ENCODE measurements around the gene RNF44. TPM values are rescaled to one million over a fixed set of nuclear protein-coding genes. Genes with fewer than 3 reads are reported as not detected.
"Not testable (repeated sequence)": the region's sequence is repeated elsewhere in the genome, so short reads cannot be mapped to it uniquely, and the experiment has no call there.

Gene RNF44
- total and polyA plus RNA-seq, 7 experiments from 2014 or later = 3.3 to 305 (median 260) TPM

DNA sequence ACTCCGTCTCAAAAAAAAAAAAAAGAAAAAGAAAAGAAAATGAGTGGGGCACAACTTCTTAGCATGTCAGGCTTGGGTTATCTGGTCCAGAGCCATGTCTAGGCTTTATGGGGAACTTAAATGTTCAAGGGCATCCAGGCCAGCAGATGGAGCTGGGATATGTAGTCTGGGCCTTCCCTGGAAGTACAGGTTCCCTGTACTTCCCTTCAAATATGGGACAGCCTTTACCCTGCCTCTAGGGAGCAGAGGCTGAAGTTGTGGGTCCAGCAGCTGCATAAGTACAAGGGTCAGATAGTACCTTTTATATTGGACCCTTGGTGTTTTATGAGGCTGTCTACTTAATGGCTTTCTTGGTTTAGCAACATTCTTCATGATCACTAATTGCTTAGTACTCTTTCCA is 46.9 kb downstream of the RNF44 start:
- Histone ChIP-seq H3K27me3 (ENCODE audit: control insufficient read depth in 2 of 2, insufficient read depth in 2 of 2, low read length in 2 of 2) (no peaks in the 10 kb centered on the region), H3K36me3 (ENCODE audit: control insufficient read depth in 2 of 3, insufficient read depth in 3 of 3, low read length in 3 of 3) (peaks cover 16 to 63% (median 30%) of the 10 kb centered on the region in 3 experiments), H3K4me3 (ENCODE audit: low read length) (no peak overlapping the region), H3K4me1 (ENCODE audit: control insufficient read depth in 2 of 2, insufficient read depth in 2 of 2, low read length in 2 of 2) (peaks cover 13 to 21% of the 10 kb centered on the region in 2 donors), H3K27ac (ENCODE audit: low read depth, low read length) (no peak overlapping the region), H3K9me3 (ENCODE audit: control insufficient read depth in 2 of 3, low read length in 3 of 3) (no peaks in the 10 kb centered on the region)
- no peak for ATAC-seq
- H3K4me1 Mint-ChIP-seq = peaks cover 26 to 54% (median 40%) of the 10 kb centered on the region in 7 donors
- ChIA-PET CTCF (no interaction called here), POLR2A (interaction anchor here (0.8 to 3.4 kb wide), 3 partner anchors 44 to 47 kb away, joined by 4 to 11 read pairs (median 5); partner anchors contain the start of gene RNF44)
- H3K27me3 Mint-ChIP-seq = no peaks in the 10 kb centered on the region
- H3K9me3 Mint-ChIP-seq = no peaks in the 10 kb centered on the region
- peak overlapping the region in 4 of 9 donors; percentile 41 to 69 (median 47) for H3K27ac Mint-ChIP-seq
- H3K36me3 Mint-ChIP-seq = peaks cover 13 to 48% (median 38%) of the 10 kb centered on the region in 5 donors
- no peak for DNase-seq
- H3K4me3 Mint-ChIP-seq = peak overlapping the region in 1 of 10 donors; percentile 41
- intact Hi-C loops (cut with micrococcal nuclease) = no loop called here

GRCh38 chr5:176489077-176489476 is 48.1 kb downstream of the RNF44 start:
- Mint-ChIP-seq H3K27ac (peak overlapping the region; percentile 13 to 85 (median 54)), H3K9me3 (no peaks in the 10 kb centered on the region), H3K36me3 (peaks cover 13 to 43% (median 34%) of the 10 kb centered on the region in 5 donors), H3K4me1 (peaks cover 26 to 64% (median 50%) of the 10 kb centered on the region in 7 donors), H3K27me3 (no peaks in the 10 kb centered on the region), H3K4me3 (peak overlapping the region; percentile 12 to 79 (median 58))
- POLR2A ChIA-PET = interaction anchor here (0.5 to 3.4 kb wide), 6 partner anchors 13 to 54 kb away, joined by 4 to 11 read pairs (median 6); partner anchors contain the start of gene RNF44
- no peak overlapping the region for H3K27ac ChIP-seq (ENCODE audit: low read depth, low read length)
- ATAC-seq = no peak
- no peaks in the 10 kb centered on the region for H3K27me3 ChIP-seq (ENCODE audit: control insufficient read depth in 2 of 2, insufficient read depth in 2 of 2, low read length in 2 of 2)
- peaks cover 10 to 53% (median 29%) of the 10 kb centered on the region in 3 experiments for H3K36me3 ChIP-seq (ENCODE audit: control insufficient read depth in 2 of 3, insufficient read depth in 3 of 3, low read length in 3 of 3)
- H3K4me3 ChIP-seq (ENCODE audit: low read length) = no peak overlapping the region
- H3K4me1 ChIP-seq (ENCODE audit: control insufficient read depth in 2 of 2, insufficient read depth in 2 of 2, low read length in 2 of 2) = peaks cover 13 to 21% of the 10 kb centered on the region in 2 donors
- no peak for DNase-seq
- CTCF ChIA-PET = interaction anchor here (0.9 kb wide), 1 partner anchor 50 kb away, joined by 3 read pairs; no protein-coding TSS in a partner anchor
- no peaks in the 10 kb centered on the region for H3K9me3 ChIP-seq (ENCODE audit: control insufficient read depth in 2 of 3, low read length in 3 of 3)
- intact Hi-C loops (cut with micrococcal nuclease) = loop anchor here in 1 of 2 donors (5.0 kb wide), 1 partner anchor 42 kb away; the partner anchor contains the start of gene FAF2

- Histone ChIP-seq H3K4me1 (ENCODE audit: control insufficient read depth in 2 of 2, insufficient read depth in 2 of 2, low read length in 2 of 2) (peaks cover 13 to 21% of the 10 kb centered on the region in 2 donors), H3K36me3 (ENCODE audit: control insufficient read depth in 2 of 3, insufficient read depth in 3 of 3, low read length in 3 of 3) (peaks cover 6 to 38% (median 14%) of the 10 kb centered on the region in 3 experiments)
- not testable (repeated sequence) for H3K9me3 ChIP-seq (ENCODE audit: control insufficient read depth in 2 of 3, low read length in 3 of 3); H3K27me3 ChIP-seq (ENCODE audit: control insufficient read depth in 2 of 2, insufficient read depth in 2 of 2, low read length in 2 of 2); H3K9me3 Mint-ChIP-seq; ATAC-seq; H3K4me3 ChIP-seq (ENCODE audit: low read length); H3K27me3 Mint-ChIP-seq; H3K27ac ChIP-seq (ENCODE audit: low read depth, low read length); DNase-seq
- POLR2A ChIA-PET = interaction anchor here (1.7 kb wide), 1 partner anchor 55 kb away, joined by 6 read pairs; no protein-coding TSS in a partner anchor
- H3K4me3 Mint-ChIP-seq = peak overlapping the region in 1 of 10 donors; percentile 10
- peak overlapping the region in 1 of 9 donors; percentile 69 for H3K27ac Mint-ChIP-seq
- intact Hi-C loops (cut with micrococcal nuclease) = loop anchor here in 1 of 2 donors (5.0 kb wide), 1 partner anchor 40 kb away; the partner anchor contains the start of gene FAF2
- H3K36me3 Mint-ChIP-seq = peaks cover 2 to 38% (median 29%) of the 10 kb centered on the region in 5 donors
- CTCF ChIA-PET = interaction anchor here (1.0 kb wide), 1 partner anchor 70 kb away, joined by 3 read pairs; no protein-coding TSS in a partner anchor
- peaks cover 32 to 70% (median 58%) of the 10 kb centered on the region in 7 donors for H3K4me1 Mint-ChIP-seq
These were observed 50.0 kb downstream of the RNF44 start for GRCh38 chr5:176487160-176487559.

DNA sequence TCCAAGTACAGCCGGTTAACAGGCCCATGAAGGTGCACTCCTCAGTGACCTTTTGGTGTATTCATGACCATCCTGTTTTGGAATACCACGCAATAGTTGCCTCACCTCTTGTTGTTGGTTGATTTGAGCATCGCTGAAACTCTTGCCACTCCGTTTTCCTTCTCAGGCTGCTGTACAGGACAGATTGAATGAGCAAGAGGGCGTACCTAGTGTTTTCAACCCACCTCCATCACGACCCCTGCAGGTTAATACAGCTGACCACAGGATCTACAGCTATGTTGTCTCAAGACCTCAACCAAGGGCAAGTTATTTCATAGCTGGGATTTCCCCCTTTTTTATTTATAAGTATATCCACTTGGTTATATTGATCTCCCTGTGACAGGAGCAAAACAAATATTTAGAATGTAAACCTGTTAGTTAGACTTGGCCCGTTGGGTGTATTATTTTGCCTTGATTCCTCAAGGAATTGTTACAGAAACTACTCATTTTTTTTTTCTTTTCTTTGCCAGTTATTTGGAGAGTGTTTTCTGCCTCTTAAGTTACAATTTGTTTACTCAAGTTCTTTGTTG is 50.9 kb downstream of the RNF44 start:
- peaks cover 34 to 68% (median 56%) of the 10 kb centered on the region in 7 donors for H3K4me1 Mint-ChIP-seq
- no peak overlapping the region for H3K27ac ChIP-seq (ENCODE audit: low read depth, low read length)
- no peak for DNase-seq
- H3K36me3 ChIP-seq (ENCODE audit: control insufficient read depth in 2 of 3, insufficient read depth in 3 of 3, low read length in 3 of 3) = peaks cover 0 to 29% (median 5%) of the 10 kb centered on the region in 3 experiments
- ATAC-seq = no peak
- H3K4me3 ChIP-seq (ENCODE audit: low read length) = no peak overlapping the region
- peak overlapping the region in 2 of 9 donors; percentile 38 to 69 for H3K27ac Mint-ChIP-seq
- H3K36me3 Mint-ChIP-seq = peaks cover 0 to 40% (median 34%) of the 10 kb centered on the region in 5 donors
- H3K4me3 Mint-ChIP-seq = no peak overlapping the region
- no peaks in the 10 kb centered on the region for H3K9me3 ChIP-seq (ENCODE audit: control insufficient read depth in 2 of 3, low read length in 3 of 3)
- no peaks in the 10 kb centered on the region for H3K27me3 ChIP-seq (ENCODE audit: control insufficient read depth in 2 of 2, insufficient read depth in 2 of 2, low read length in 2 of 2)
- ChIA-PET POLR2A (interaction anchor here (0.6 to 0.9 kb wide), 2 partner anchors 58 to 943 kb away, joined by 3 to 7 read pairs; no protein-coding TSS in a partner anchor), CTCF (no interaction called here)
- intact Hi-C loops (cut with micrococcal nuclease) = loop anchor here in 1 of 2 donors (5.0 kb wide), 1 partner anchor 39 kb away; the partner anchor contains the start of gene FAF2
- no peaks in the 10 kb centered on the region for H3K27me3 Mint-ChIP-seq
- no peaks in the 10 kb centered on the region for H3K9me3 Mint-ChIP-seq
- peaks cover 13 to 21% of the 10 kb centered on the region in 2 donors for H3K4me1 ChIP-seq (ENCODE audit: control insufficient read depth in 2 of 2, insufficient read depth in 2 of 2, low read length in 2 of 2)

DNA sequence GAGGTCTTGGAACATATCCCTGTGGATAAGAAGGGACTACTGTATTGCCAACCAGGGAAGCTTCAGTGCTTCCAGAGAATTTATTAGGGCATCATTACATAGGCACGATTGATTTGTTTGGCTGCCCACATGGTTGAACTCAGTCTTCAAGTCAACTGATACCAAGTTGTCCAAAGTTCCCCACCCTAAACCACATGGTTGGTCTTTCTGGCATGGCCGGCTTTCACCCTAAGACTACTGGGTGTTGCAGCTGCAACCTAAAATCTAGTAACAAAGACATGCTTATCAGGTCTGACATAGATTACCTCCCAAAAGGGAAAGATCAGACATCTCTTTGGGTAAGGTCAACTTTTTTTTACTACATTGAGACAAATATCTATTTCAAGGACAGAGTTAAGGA is 52.0 kb downstream of the RNF44 start:
- Mint-ChIP-seq H3K27me3 (no peaks in the 10 kb centered on the region), H3K9me3 (no peaks in the 10 kb centered on the region), H3K36me3 (peaks cover 0 to 37% (median 34%) of the 10 kb centered on the region in 5 donors), H3K4me3 (no peak overlapping the region), H3K4me1 (peaks cover 34 to 64% (median 51%) of the 10 kb centered on the region in 7 donors), H3K27ac (peak overlapping the region in 2 of 9 donors; percentile 5 to 65)
- H3K27ac ChIP-seq (ENCODE audit: low read depth, low read length) = no peak overlapping the region
- peaks cover 0 to 19% (median 0%) of the 10 kb centered on the region in 3 experiments for H3K36me3 ChIP-seq (ENCODE audit: control insufficient read depth in 2 of 3, insufficient read depth in 3 of 3, low read length in 3 of 3)
- ChIA-PET POLR2A (no interaction called here), CTCF (no interaction called here)
- ATAC-seq (no peak), DNase-seq (no peak)
- no peaks in the 10 kb centered on the region for H3K27me3 ChIP-seq (ENCODE audit: control insufficient read depth in 2 of 2, insufficient read depth in 2 of 2, low read length in 2 of 2)
- intact Hi-C loops (cut with micrococcal nuclease) = loop anchor here in 1 of 2 donors (5.0 kb wide), 1 partner anchor 38 kb away; the partner anchor contains the start of gene FAF2
- no peak overlapping the region for H3K4me3 ChIP-seq (ENCODE audit: low read length)
- H3K4me1 ChIP-seq (ENCODE audit: control insufficient read depth in 2 of 2, insufficient read depth in 2 of 2, low read length in 2 of 2) = peaks cover 13 to 21% of the 10 kb centered on the region in 2 donors
- H3K9me3 ChIP-seq (ENCODE audit: control insufficient read depth in 2 of 3, low read length in 3 of 3) = no peaks in the 10 kb centered on the region

DNA sequence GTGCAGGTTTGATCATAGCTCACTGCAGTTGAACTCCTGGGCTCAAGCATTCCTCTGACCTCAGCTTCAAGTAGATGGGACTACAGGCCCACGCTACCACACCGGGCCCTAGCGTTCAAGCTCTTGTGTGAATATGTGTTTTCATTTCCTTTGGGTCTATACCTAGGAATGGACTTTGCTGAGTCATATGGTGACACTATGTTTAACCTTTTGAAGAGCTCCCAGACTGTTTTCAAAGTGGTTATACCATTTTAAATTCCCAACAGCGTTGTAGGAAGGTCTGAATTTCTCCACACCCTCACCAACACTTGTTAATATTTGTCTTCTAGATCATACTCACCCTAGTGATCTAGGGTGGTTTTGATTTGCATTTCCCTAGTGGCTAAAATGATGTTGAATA is 55.5 kb downstream of the RNF44 start:
- H3K27ac Mint-ChIP-seq = peak overlapping the region in 1 of 9 donors; percentile 4
- no peak overlapping the region for H3K4me3 Mint-ChIP-seq
- Histone ChIP-seq H3K9me3 (ENCODE audit: control insufficient read depth in 2 of 3, low read length in 3 of 3) (no peaks in the 10 kb centered on the region), H3K4me3 (ENCODE audit: low read length) (no peak overlapping the region), H3K27ac (ENCODE audit: low read depth, low read length) (no peak overlapping the region), H3K36me3 (ENCODE audit: control insufficient read depth in 2 of 3, insufficient read depth in 3 of 3, low read length in 3 of 3) (peaks cover 0 to 19% (median 0%) of the 10 kb centered on the region in 3 experiments), H3K4me1 (ENCODE audit: control insufficient read depth in 2 of 2, insufficient read depth in 2 of 2, low read length in 2 of 2) (no peaks in the 10 kb centered on the region), H3K27me3 (ENCODE audit: control insufficient read depth in 2 of 2, insufficient read depth in 2 of 2, low read length in 2 of 2) (no peaks in the 10 kb centered on the region)
- intact Hi-C loops (cut with micrococcal nuclease) = no loop called here
- CTCF ChIA-PET = no interaction called here
- DNase-seq (no peak), ATAC-seq (no peak)
- H3K9me3 Mint-ChIP-seq = no peaks in the 10 kb centered on the region
- peaks cover 0 to 35% (median 26%) of the 10 kb centered on the region in 5 donors for H3K36me3 Mint-ChIP-seq
- POLR2A ChIA-PET = interaction anchor here (0.6 kb wide), 3 partner anchors 48 to 749 kb away, joined by 3 to 5 read pairs (median 4); no protein-coding TSS in a partner anchor
- peaks cover 14 to 44% (median 30%) of the 10 kb centered on the region in 7 donors for H3K4me1 Mint-ChIP-seq
- H3K27me3 Mint-ChIP-seq = no peaks in the 10 kb centered on the region
